NOMO-1 treated with dmso at 0.1 percent for 144 hours (cell line): Measurements from ENCODE around the gene DNAH2.

Experiments
- DNase-seq: peaks from one replicate; lab custom pipeline; 2025; ENCODE audit not compliant: unreplicated experiment; lab: John Stamatoyannopoulos, UW

Gene DNAH2

GRCh38 chr17:7716901-7717755 lies at the start of gene DNAH2:
Gene DNAH2 (plus strand): TSS chr17:7717744. CDS start chr17:7719735, 1,991 bp downstream.
- peak; percentile 25 for DNase-seq

GRCh38 chr17:7668482-7668881 lies 49.1 kb upstream of the DNAH2 start:
- no peak for DNase-seq

- DNase-seq = no peak
Observed at GRCh38 chr17:7673239-7673638, 44.3 kb upstream of the DNAH2 start.

GRCh38 chr17:7674934-7675333 lies 42.6 kb upstream of the DNAH2 start:
- no peak for DNase-seq

GRCh38 chr17:7676533-7676932 lies 41.0 kb upstream of the DNAH2 start:
- no peak for DNase-seq

- DNase-seq = no peak
Observed at GRCh38 chr17:7677388-7678067, 40.0 kb upstream of the DNAH2 start.

- DNase-seq = no peak
Observed at GRCh38 chr17:7684851-7685532, 32.6 kb upstream of the DNAH2 start.

- DNase-seq = peak; percentile 91
Observed at GRCh38 chr17:7685533-7686221, 31.9 kb upstream of the DNAH2 start.

- DNase-seq = peak; percentile 80
Observed at GRCh38 chr17:7686222-7687071, 31.1 kb upstream of the DNAH2 start.

- peak; percentile 95 for DNase-seq
Observed at GRCh38 chr17:7687072-7687907, 30.3 kb upstream of the DNAH2 start, which contains the start of gene TP53. Gene TP53 (minus strand): TSS chr17:7687490. CDS start chr17:7676594, 10,896 bp downstream.

GRCh38 chr17:7687908-7688807 lies 29.4 kb upstream of the DNAH2 start, which contains the start of gene WRAP53:
Gene WRAP53 (plus strand): TSS chr17:7688477. CDS start chr17:7688649, 172 bp downstream.
- peak; percentile 98 for DNase-seq

- no peak for DNase-seq
Observed at GRCh38 chr17:7688808-7689316, 28.7 kb upstream of the DNAH2 start.

- DNase-seq = no peak
Observed at GRCh38 chr17:7695586-7695985, 22.0 kb upstream of the DNAH2 start.

- no peak for DNase-seq
Observed at GRCh38 chr17:7697828-7698588, 19.5 kb upstream of the DNAH2 start.

- no peak for DNase-seq
Observed at GRCh38 chr17:7700510-7700909, 17.0 kb upstream of the DNAH2 start.

GRCh38 chr17:7701681-7702080 lies 15.9 kb upstream of the DNAH2 start:
- DNase-seq = no peak

- no peak for DNase-seq
Observed at GRCh38 chr17:7702776-7703175, 14.8 kb upstream of the DNAH2 start.
